Fibroblast of peridontal ligament (primary cell): ENCODE measurements around the gene ZBTB40.

Source experiments
- DNase-seq: peaks from one replicate; pipeline ENCODE4 v3.0.0-alpha.2; 2010; ENCODE audit errors: extremely low read depth

ZBTB40 gene

DNA sequence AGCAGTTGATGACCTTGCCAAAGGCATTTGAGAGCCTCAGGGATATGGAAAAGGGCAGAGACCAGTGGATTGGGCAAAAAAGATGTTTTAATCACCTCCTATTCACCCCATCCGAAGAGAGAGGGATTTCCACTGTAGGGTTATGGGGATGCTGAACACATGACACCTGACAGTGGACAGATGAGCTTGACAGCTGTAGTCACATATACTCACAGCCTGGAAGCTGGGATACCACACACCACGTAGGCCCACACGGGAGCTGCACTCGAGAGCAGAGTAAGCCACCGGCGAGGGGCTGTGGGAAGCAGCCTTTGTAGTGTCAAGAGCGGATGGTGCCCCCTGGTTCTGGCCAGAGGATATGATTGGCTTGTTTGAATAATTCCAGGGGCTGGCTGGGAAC lies 20.0 kb downstream of the ZBTB40 start:
- no peak for DNase-seq

GRCh38 chr1:22472596-22472995 lies 20.9 kb downstream of the ZBTB40 start:
- peak; percentile 33 for DNase-seq

GRCh38 chr1:22473952-22474351 lies 22.3 kb downstream of the ZBTB40 start:
- no peak for DNase-seq

DNA sequence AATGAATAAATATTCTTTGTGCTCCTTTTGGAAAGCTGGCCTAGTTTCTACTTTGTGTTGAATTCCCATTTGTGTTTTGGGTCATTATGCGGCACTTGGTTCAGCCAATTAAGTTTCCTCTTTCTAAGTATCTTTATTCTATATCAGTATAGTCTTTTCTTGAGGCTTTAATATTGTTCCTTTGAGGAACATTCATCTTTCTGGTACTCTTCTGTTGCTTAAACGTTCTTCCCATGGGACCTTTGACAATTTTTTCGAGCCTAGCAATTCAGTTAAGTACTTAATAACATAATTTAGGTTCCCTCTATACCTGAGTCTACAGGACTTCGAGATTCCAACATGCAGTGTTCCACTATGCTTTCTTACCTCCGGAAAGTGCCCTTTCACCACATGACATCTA lies 24.9 kb downstream of the ZBTB40 start:
- no peak for DNase-seq

DNA sequence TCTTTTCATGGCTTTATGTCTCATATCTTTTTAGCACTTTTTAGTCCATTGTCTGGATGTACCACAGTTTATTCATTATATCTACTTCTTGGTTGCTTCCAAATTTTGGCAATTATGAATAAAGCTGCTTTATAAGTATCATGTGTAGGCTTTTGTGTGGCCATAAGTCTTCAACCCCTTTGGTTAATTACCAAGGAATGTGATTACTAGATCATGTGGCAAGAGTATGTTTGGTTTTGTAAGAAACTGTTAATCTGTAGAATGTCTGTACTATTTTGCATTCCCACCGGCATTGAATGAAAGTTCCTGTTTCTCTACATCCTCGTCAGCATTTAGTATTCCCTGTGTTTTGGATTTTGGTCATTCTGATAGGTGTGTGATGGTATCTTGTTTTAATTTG lies 31.5 kb downstream of the ZBTB40 start:
- no peak for DNase-seq

DNA sequence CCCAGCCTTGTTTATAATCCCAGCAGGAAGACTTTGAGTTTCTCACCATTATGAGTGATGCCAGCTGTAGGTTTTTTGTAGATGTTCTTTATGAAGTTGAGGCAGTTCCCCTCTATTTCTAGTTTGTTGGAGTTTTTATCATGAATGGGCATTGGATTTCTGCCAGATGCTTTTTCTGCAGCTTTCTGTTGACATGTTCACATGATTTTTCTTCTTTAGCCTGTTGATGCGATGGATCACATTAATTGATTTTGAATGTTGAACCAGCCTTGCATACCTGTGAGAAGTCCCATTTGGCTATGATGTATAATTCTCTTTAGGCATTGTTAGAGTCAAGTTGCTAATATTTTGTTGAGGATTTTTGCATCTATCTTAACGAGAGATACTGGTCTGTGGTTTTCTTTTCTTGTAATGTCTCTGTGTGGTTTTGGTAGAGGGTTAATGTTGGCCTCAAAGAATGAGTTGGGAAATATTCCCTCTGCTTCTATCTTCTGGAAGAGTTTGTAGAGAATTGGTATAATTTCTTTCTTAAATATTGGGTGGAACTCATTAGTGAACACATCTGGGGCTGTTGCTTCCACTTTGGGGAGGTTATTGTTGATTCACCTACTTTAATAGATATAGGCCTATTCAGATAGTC lies 33.2 kb downstream of the ZBTB40 start:
- DNase-seq, result no peak

DNA sequence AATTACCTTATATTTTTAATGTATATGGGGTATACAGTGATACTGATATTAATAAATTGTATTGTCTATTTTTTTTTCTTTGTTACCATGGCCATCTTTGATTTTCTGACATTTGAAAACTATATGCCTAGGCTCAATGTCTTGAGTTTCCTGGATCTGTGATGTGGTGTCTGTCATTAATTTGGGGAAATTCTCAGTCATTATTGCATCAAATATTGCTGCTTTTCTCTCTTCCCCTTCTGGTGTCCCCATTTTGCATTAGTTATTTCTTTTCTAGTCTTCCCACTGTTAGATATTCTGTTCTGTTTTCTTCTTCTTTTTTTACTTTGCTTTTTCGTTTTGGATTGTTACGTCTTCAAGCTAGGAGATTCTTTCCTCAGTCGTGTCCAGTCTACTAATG lies 33.8 kb downstream of the ZBTB40 start:
- no peak for DNase-seq

DNA sequence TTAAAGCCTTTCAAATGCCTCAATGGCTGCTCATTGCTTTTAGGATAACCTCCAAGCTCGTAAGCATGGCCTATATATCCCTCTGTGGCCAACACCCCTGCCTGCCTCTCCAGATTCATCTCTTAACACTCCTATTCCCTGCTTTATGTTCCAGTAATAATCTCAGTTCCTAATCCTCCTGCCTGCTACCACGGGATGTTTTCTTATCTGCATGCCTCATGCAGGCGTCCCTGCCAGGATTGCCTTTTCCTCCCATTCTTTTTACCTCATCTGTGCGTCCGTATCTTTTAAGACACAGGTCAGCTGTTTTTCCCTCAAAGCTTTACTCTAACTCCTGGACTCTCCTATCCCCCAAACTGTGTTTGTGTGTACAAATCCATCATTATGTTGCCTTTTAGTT lies 36.1 kb downstream of the ZBTB40 start:
- DNase-seq, result no peak

DNA sequence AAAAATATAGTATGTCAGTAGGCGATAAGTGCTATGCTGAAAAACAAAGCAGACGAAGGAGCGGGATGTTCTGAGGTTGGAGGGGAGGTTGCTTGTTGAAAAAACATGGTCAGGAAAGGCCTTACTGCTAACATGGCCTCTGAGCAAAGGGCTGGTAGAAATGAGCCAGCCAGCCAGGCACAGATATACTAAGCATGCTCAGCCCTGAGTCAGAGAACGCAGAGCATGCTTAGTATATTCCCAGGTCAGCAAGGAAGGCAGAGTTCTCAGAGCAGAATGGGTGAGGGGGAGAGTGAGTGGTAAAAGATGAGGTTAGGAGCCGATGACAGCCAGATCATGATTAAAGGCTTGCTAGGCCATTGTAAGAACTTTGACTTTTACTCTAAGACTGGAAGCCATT lies 36.7 kb downstream of the ZBTB40 start:
- DNase-seq, result no peak

- no peak for DNase-seq
These were observed 37.6 kb downstream of the ZBTB40 start for GRCh38 chr1:22489278-22489677.

- DNase-seq, result no peak
These were observed 38.2 kb downstream of the ZBTB40 start for GRCh38 chr1:22489823-22490222.

GRCh38 chr1:22490309-22490708 lies 38.7 kb downstream of the ZBTB40 start:
- no peak for DNase-seq

DNA sequence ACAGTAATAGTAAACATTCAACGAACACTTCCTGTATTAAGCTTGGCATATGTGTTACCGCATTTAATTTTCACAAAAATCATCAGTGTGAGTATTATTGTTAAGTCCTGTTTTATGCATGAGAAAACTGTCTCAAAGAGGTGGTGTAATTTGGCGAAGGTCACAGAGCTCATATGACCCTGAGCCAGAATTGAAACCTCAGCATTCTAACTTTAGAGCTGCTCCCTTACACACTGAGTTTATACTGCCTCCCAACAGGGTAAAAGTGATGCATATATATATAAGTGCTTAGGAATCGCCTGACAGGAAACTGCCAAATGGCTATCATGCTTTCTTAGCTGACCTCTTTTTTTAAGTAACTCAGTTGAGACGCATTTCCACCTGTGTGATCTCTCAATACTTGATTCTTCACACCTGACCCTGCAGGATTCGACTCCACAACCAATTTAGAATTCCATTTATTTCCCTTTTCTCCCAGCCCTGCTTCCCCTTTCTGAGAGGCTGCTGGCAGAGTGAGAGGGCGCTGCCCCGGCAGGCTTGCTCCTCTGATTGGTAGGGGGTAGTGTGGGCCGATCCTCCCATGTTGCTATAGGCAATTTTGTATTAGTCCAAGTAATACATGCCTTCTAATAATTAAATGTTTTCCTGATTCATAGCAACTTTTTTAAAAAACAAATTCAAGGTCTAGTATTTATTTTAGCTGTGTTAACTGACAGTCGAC lies 40.5 kb downstream of the ZBTB40 start:
- DNase-seq, result no peak

DNA sequence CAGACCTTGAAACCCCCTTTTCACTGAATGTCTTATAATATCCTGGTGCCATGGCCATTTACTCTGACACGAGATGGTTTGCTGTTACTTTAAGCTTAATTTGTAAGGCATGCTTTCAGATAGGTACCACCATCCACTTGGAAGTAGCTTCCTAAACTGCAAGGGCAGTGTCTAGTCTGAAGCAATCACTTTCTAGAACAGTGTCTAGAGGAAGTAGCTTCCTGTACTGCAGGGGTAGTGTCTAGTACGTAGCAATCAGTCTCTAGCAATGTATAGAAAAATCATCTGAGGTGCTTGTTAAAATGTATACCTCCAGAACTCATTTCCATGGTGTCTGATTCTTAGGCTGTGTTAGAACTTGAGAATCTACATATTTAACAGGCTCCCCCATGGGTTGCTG lies 42.5 kb downstream of the ZBTB40 start:
- no peak for DNase-seq

DNA sequence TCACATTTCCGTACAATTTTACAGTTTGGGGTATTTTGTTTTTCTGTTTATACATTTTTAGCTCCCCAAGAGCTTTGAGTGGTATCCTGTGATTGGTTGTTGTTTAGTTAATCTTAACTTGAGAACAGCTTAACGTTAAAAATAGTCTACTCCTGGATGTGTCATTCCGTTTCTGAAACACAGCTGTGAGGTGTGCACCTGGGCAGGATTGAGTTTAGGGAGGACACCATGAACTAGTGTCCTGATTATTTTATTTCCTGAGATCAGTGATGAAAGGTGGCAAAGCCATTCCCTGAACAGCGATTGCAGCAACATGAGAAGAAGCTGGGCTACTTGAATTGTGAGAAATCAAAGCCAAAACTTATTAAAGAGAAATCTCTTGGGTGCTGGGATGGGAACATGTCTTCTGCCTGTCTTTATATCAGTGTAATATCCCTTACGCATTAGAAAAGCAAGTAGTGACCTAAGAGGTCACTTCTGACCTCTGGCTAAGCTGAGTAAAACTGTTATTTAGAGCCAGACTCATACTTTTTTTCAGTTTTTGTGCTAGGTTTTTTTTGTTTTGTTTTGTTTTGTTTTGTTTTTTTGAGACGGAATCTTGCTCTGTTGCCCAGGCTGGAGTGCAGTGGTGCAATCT lies 43.4 kb downstream of the ZBTB40 start:
- DNase-seq, result no peak

GRCh38 chr1:22496536-22497160 lies 45.0 kb downstream of the ZBTB40 start:
- no peak for DNase-seq

DNA sequence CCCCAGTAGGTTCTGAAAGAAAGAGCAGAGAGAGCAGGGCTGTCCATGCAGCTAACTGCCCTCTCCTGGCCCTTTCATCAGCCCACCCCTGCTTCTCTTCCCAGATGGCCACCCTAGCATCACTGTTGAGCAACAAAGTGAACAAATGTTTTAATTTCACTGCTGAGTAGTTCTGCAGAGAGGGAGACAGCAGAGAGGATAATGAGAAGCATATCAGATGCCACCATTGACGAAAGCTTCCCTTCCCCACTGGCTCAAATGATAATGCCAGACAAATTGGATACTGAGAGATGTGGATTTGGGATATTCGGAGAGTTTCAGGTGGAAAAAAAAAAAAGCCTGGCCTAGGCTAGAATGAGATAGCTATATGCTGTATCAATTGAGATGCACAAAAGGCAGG lies 46.8 kb downstream of the ZBTB40 start:
- no peak for DNase-seq

GRCh38 chr1:22500058-22500457 lies 48.4 kb downstream of the ZBTB40 start:
- DNase-seq, result no peak

- DNase-seq, result peak; percentile 78
These were observed 48.8 kb downstream of the ZBTB40 start for GRCh38 chr1:22500471-22500870.

GRCh38 chr1:22502202-22502601 lies 50.6 kb downstream of the ZBTB40 start:
- DNase-seq, result peak; percentile 22

DNA sequence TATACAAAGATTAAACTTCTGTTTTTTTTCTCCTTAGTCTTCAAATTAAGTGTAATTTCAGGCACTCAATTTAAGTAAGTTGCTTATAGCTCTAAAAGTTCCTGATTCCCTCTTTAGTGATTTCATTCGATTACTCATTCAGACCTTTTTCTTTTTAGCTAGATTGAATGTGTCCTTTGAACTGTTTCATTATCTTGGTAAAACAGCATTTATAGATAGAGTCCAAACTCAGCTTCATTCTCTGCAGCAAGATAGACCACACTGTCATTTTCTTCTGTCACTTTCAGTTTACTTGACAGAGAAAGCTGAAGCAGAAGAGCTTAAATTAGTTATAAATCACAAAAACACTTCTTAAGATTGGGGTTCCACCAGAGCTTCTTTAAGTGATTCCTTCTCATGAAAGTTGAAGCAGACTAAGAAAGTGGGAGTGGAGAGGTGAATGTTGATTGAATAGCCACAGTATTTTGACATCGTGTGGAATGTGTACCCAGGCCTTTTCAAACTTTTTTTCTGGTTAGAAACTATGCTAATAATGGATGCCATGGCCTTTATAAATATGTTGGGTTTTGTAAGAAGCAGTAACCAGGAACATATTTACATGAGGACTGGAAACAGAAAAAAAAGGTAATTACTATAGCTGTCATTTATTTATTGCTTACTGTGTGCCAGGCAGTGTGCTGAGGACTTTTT lies 52.2 kb downstream of the ZBTB40 start:
- peak; percentile 71 for DNase-seq

GRCh38 chr1:22506130-22506692 lies 54.6 kb downstream of the ZBTB40 start:
- DNase-seq, result no peak
